ENCODE data around the gene GRM5.

- TF ChIP-seq CTCF (IDR thresholded peaks at IDR 0.05), result no peak
- TF ChIP-seq POLR2A (IDR thresholded peaks at IDR 0.05), result no peak
These were observed 531.6 kb downstream of the GRM5 start for GRCh38 chr11:88534185-88534584.

All from prostate gland (tissue), 2 donors.